GM10266 (cell line): ENCODE measurements around the gene ZFTA.

Experiments used
- DNase-seq: peaks from one replicate; pipeline ENCODE4 v3.0.0; 2012; ENCODE audit errors: extremely low spot score
- CTCF ChIP-seq: IDR thresholded peaks from 2 replicates; pipeline ENCODE4 v1.5.1; 2012; ENCODE audit warnings: mild to moderate bottlenecking, low read depth; ENCODE audit not compliant: control insufficient read depth, insufficient read depth; ENCODE audit errors: missing control alignments

The ZFTA gene

GRCh38 chr11:63719001-63719400 lies 49.6 kb downstream of the ZFTA start:
- TF ChIP-seq CTCF = no peak
- no peak for DNase-seq
